Nephron (organoid): ENCODE data around the gene CHRNA4.

ENCODE experiments used
- H3K27ac Mint-ChIP-seq, 3 experiments: 2 replicates each; pipeline ENCODE4 v1.8.0; 2020; ENCODE audit warnings: mixed read lengths in 3 of 3, mild to moderate bottlenecking in 2 of 3, moderate library complexity in 1 of 3
- H3K27me3 Mint-ChIP-seq: 2 replicates; pipeline ENCODE4 v1.8.0; 2021; ENCODE audit warnings: low read depth, mild to moderate bottlenecking, moderate library complexity, mixed read lengths
- H3K36me3 Mint-ChIP-seq: 2 replicates; pipeline ENCODE4 v1.8.0; 2020; ENCODE audit warnings: low read depth, mixed read lengths
- H3K4me1 Mint-ChIP-seq: 2 replicates; pipeline ENCODE4 v1.8.0; 2020; ENCODE audit warnings: mixed read lengths
- H3K4me3 Mint-ChIP-seq, 3 experiments: 2 replicates each; pipeline ENCODE4 v1.8.0; 2020; ENCODE audit warnings: mild to moderate bottlenecking in 3 of 3, mixed read lengths in 3 of 3, moderate library complexity in 2 of 3
- H3K9me3 Mint-ChIP-seq: 2 replicates; pipeline ENCODE4 v1.8.0; 2020; ENCODE audit warnings: mixed read lengths
- TF ChIP-seq, protein P1 (sequence below), 3 experiments: fragments of 200-600 bp; sonication (generic); IDR thresholded peaks; one replicate each; pipeline ENCODE4 v1.5.0; 2021; ENCODE audit warnings: antibody characterized with exemption in 3 of 3; ENCODE audit not compliant: unreplicated experiment in 3 of 3

CHRNA4 gene

DNA sequence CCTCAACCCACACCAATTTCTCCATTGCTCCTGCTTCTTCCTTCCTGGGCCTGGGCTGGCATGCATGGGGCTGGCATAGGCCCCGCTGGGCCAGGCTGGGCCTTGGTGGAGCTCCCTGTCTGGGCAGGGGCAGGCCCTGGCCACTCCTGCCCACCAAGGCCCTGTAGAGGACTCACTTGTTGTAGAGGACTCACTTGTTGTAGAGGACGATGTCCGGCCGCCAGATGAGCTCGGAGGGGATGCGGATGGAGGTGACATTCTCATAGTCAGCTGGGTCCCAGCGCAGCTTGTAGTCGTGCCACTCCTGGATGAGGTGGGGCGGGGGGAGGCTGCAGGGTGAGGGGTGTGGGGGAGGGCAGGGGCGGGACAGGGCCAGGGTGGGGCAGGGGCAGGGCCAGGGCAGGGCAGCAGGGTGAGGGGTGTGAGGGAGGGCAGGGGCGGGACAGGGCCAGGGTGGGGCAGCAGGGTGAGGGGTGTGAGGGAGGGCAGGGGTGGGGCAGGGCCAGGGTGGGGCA lies 5.3 kb downstream of the CHRNA4 start:
- no peak overlapping the region for H3K4me3 Mint-ChIP-seq

GRCh38 chr20:63354636-63355350 lies 6.4 kb downstream of the CHRNA4 start:
- Mint-ChIP-seq H3K4me1 (peaks cover 15% of the 10 kb centered on the region), H3K27me3 (peaks cover 16% of the 10 kb centered on the region), H3K9me3 (peaks cover 4% of the 10 kb centered on the region), H3K27ac (no peak overlapping the region), H3K4me3 (no peak overlapping the region), H3K36me3 (no peaks in the 10 kb centered on the region)
- TF ChIP-seq, protein P1, sequence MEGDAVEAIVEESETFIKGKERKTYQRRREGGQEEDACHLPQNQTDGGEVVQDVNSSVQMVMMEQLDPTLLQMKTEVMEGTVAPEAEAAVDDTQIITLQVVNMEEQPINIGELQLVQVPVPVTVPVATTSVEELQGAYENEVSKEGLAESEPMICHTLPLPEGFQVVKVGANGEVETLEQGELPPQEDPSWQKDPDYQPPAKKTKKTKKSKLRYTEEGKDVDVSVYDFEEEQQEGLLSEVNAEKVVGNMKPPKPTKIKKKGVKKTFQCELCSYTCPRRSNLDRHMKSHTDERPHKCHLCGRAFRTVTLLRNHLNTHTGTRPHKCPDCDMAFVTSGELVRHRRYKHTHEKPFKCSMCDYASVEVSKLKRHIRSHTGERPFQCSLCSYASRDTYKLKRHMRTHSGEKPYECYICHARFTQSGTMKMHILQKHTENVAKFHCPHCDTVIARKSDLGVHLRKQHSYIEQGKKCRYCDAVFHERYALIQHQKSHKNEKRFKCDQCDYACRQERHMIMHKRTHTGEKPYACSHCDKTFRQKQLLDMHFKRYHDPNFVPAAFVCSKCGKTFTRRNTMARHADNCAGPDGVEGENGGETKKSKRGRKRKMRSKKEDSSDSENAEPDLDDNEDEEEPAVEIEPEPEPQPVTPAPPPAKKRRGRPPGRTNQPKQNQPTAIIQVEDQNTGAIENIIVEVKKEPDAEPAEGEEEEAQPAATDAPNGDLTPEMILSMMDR (IDR thresholded peaks at IDR 0.05; ENCODE audit: unreplicated experiment in 3 of 3), result no peak

More for the DNA sequence above, 5.3 kb downstream of the CHRNA4 start:
- peaks cover 7% of the 10 kb centered on the region for H3K4me1 Mint-ChIP-seq
- H3K9me3 Mint-ChIP-seq, result no peaks in the 10 kb centered on the region
- TF ChIP-seq, protein P1 (IDR thresholded peaks at IDR 0.05; ENCODE audit: unreplicated experiment in 3 of 3), result no peak
- no peaks in the 10 kb centered on the region for H3K36me3 Mint-ChIP-seq
- H3K27ac Mint-ChIP-seq, result no peak overlapping the region
- peaks cover 16% of the 10 kb centered on the region for H3K27me3 Mint-ChIP-seq

GRCh38 chr20:63352811-63353221 lies 8.3 kb downstream of the CHRNA4 start:
- H3K36me3 Mint-ChIP-seq, result no peaks in the 10 kb centered on the region
- H3K4me3 Mint-ChIP-seq, result no peak overlapping the region
- H3K27me3 Mint-ChIP-seq, result peaks cover 5% of the 10 kb centered on the region
- H3K9me3 Mint-ChIP-seq, result peaks cover 4% of the 10 kb centered on the region
- peak overlapping the region; percentile 41 to 51 (median 47) for H3K27ac Mint-ChIP-seq
- H3K4me1 Mint-ChIP-seq, result peaks cover 15% of the 10 kb centered on the region
- TF ChIP-seq, protein P1 (IDR thresholded peaks at IDR 0.05; ENCODE audit: unreplicated experiment in 3 of 3), result no peak

- H3K9me3 Mint-ChIP-seq, result peaks cover 4% of the 10 kb centered on the region
- no peaks in the 10 kb centered on the region for H3K36me3 Mint-ChIP-seq
- TF ChIP-seq, protein P1 (IDR thresholded peaks at IDR 0.05; ENCODE audit: unreplicated experiment in 3 of 3), result no peak
- no peak overlapping the region for H3K4me3 Mint-ChIP-seq
- H3K27ac Mint-ChIP-seq, result peak overlapping the region; percentile 41 to 51 (median 47)
- peaks cover 5% of the 10 kb centered on the region for H3K27me3 Mint-ChIP-seq
- H3K4me1 Mint-ChIP-seq, result peaks cover 15% of the 10 kb centered on the region
Measured at GRCh38 chr20:63351811-63352591, 9.1 kb downstream of the CHRNA4 start.

DNA sequence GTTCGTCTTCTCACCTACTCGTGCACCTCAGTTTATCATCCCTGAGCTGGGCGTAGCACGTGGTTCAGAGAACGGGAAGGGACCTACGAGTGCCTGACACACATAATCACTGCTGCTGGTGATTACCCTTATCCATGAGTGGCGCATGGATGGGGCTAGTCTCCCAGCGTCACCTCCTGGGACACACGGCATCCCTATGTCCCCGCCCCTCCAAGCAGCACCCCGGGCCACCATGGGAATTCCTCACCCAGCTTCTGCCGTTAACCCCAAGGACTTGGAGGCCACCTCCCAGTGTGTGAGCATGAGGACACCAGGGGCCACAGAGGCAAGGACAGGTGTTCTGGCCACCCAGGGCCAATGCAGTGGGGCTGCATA lies 9.8 kb downstream of the CHRNA4 start:
- Mint-ChIP-seq H3K9me3 (peaks cover 4% of the 10 kb centered on the region), H3K27me3 (peaks cover 5% of the 10 kb centered on the region), H3K36me3 (no peaks in the 10 kb centered on the region), H3K4me3 (no peak overlapping the region), H3K27ac (no peak overlapping the region), H3K4me1 (peaks cover 15% of the 10 kb centered on the region)
- TF ChIP-seq, protein P1 (IDR thresholded peaks at IDR 0.05; ENCODE audit: unreplicated experiment in 3 of 3), result no peak
